Esophagus squamous epithelium (tissue), 5 donors: ENCODE results near the gene CALHM3. TPM values are rescaled to one million over a fixed set of nuclear protein-coding genes. Genes with fewer than 3 reads are reported as not detected.

Experiments
- DNase-seq: peaks from one replicate; lab custom pipeline; 2025; lab: John Stamatoyannopoulos, UW
- H3K27ac ChIP-seq, 4 donors: fragments of 200-600 bp; sonication (generic); one replicate each; pipeline ENCODE4 v1.5.1; 2016 to 2019; ENCODE audit warnings: mild to moderate bottlenecking in 1 of 4
- H3K27me3 ChIP-seq, 4 donors: fragments of 200-600 bp; sonication (generic); 1 replicate in 3 of 4; 2 replicates in 1 of 4; pipeline versions ENCODE4 v1.5.1 to v1.6.0; 2017 to 2021; ENCODE audit warnings: antibody characterized with exemption in 1 of 4
- H3K36me3 ChIP-seq, 3 donors: fragments of 200-600 bp; sonication (generic); one replicate each; pipeline ENCODE4 v1.5.1; 2016 to 2019
- H3K4me1 ChIP-seq, 3 donors: fragments of 200-600 bp; sonication (generic); one replicate each; pipeline ENCODE4 v1.5.1; 2017 to 2019
- H3K4me3 ChIP-seq, 4 donors: fragments of 200-600 bp; sonication (generic); 1 replicate in 3 of 4; 2 replicates in 1 of 4; pipeline ENCODE4 v1.5.1; 2016 to 2019; ENCODE audit warnings: mild to moderate bottlenecking in 2 of 4, moderate library complexity in 1 of 4
- H3K9me3 ChIP-seq, 3 donors: fragments of 200-600 bp; sonication (generic); one replicate each; pipeline ENCODE4 v1.5.1; 2016 to 2019
- CTCF ChIP-seq, 6 experiments: fragments of 450-650 bp in 4 of 6; fragments of 200-600 bp in 2 of 6; sonication (generic) in 2 of 6; IDR thresholded peaks; one replicate each; pipeline ENCODE4 v1.5.1; 2016 to 2019; ENCODE audit warnings: antibody characterized with exemption in 6 of 6, mild to moderate bottlenecking in 4 of 6, moderate library complexity in 4 of 6
- POLR2A ChIP-seq, 4 donors: fragments of 450-650 bp; IDR thresholded peaks; one replicate each; pipeline ENCODE4 v1.6.1; 2017; ENCODE audit warnings: antibody characterized with exemption in 4 of 4, mild to moderate bottlenecking in 4 of 4, moderate library complexity in 3 of 4
- WGBS, 2 donors: methylation state at CpG; one replicate each; pipeline ENCODE4 v1.1.5; 2018; 5-methylcytosine and 5-hydroxymethylcytosine counted together
- intact Hi-C: fragments of 100-400 bp; cut with DNase I; formaldehyde crosslinking; loops from one replicate; pipeline ENCODE4 v1.15.0; 2022
- total RNA-seq, 4 donors: library from RNA; depleted of rRNA; stranded (reverse); fragments of >200 nt; gene quantifications; one replicate each; pipeline ENCODE4 v1.1.0, GENCODE V29; 2016
- donor health status: DM: yes; HTN: yes; CAD: no.

Gene CALHM3
- total RNA-seq, 4 donors from 2014 or later, result not detected

GRCh38 chr10:103457896-103458583 is 21.0 kb downstream of the CALHM3 start:
- Histone ChIP-seq H3K9me3 (no peaks in the 10 kb centered on the region), H3K27ac (no peak overlapping the region), H3K4me1 (peaks cover 0 to 6% (median 0%) of the 10 kb centered on the region in 3 donors), H3K36me3 (no peaks in the 10 kb centered on the region), H3K27me3 (no peaks in the 10 kb centered on the region), H3K4me3 (no peak overlapping the region)
- TF ChIP-seq POLR2A (IDR thresholded peaks at IDR 0.05) (no peak), CTCF (IDR thresholded peaks at IDR 0.05) (no peak)
- no peak for DNase-seq
- intact Hi-C loops, result no loop called here
- 97% methylated on average over 9 of the region's 39 CpGs; no CpG with 5 or more reads in 1 of the 2 donors for WGBS, 2 donors

- H3K4me3 ChIP-seq, result no peak overlapping the region
- no peaks in the 10 kb centered on the region for H3K9me3 ChIP-seq
- no peak for DNase-seq
- no peak overlapping the region for H3K27ac ChIP-seq
- TF ChIP-seq POLR2A (IDR thresholded peaks at IDR 0.05), result no peak
- no peak for TF ChIP-seq CTCF (IDR thresholded peaks at IDR 0.05)
- peaks cover 0 to 14% (median 0%) of the 10 kb centered on the region in 3 donors for H3K4me1 ChIP-seq
- H3K27me3 ChIP-seq, result peaks cover 0 to 3% (median 0%) of the 10 kb centered on the region in 4 donors
- 53 to 80% methylated on average over 2 to 6 of the region's 8 CpGs for WGBS, 2 donors
- H3K36me3 ChIP-seq, result no peaks in the 10 kb centered on the region
- intact Hi-C loops, result no loop called here
These were observed 21.8 kb downstream of the CALHM3 start for GRCh38 chr10:103457176-103457712.

GRCh38 chr10:103456074-103456660 is 22.9 kb downstream of the CALHM3 start:
- 58 to 67% methylated on average over 5 to 6 of the region's 9 CpGs for WGBS, 2 donors
- intact Hi-C loops, result no loop called here
- TF ChIP-seq CTCF (IDR thresholded peaks at IDR 0.05) (no peak), POLR2A (IDR thresholded peaks at IDR 0.05) (no peak)

GRCh38 chr10:103455235-103455634 is 23.8 kb downstream of the CALHM3 start:
- peaks cover 0 to 2% (median 0%) of the 10 kb centered on the region in 3 donors for H3K36me3 ChIP-seq
- no peak overlapping the region for H3K4me3 ChIP-seq
- H3K4me1 ChIP-seq, result peaks cover 2 to 34% (median 11%) of the 10 kb centered on the region in 3 donors
- WGBS, 2 donors, result 85 to 98% methylated on average over 4 to 9 of the region's 25 CpGs
- TF ChIP-seq POLR2A (IDR thresholded peaks at IDR 0.05) (no peak), CTCF (IDR thresholded peaks at IDR 0.05) (no peak)
- no peaks in the 10 kb centered on the region for H3K9me3 ChIP-seq
- H3K27ac ChIP-seq, result no peak overlapping the region
- intact Hi-C loops, result no loop called here
- DNase-seq, result no peak
- peaks cover 0 to 3% (median 0%) of the 10 kb centered on the region in 4 donors for H3K27me3 ChIP-seq

More at GRCh38 chr10:103456074-103456660, 22.9 kb downstream of the CALHM3 start:
- Histone ChIP-seq H3K27ac (no peak overlapping the region), H3K4me1 (peaks cover 0 to 24% (median 1%) of the 10 kb centered on the region in 3 donors), H3K9me3 (no peaks in the 10 kb centered on the region), H3K4me3 (no peak overlapping the region), H3K36me3 (no peaks in the 10 kb centered on the region), H3K27me3 (peaks cover 0 to 3% (median 0%) of the 10 kb centered on the region in 4 donors)
- no peak for DNase-seq

- H3K27ac ChIP-seq, result no peak overlapping the region
- no peak overlapping the region for H3K4me3 ChIP-seq
- H3K36me3 ChIP-seq, result peaks cover 0 to 15% (median 0%) of the 10 kb centered on the region in 3 donors
- no peaks in the 10 kb centered on the region for H3K9me3 ChIP-seq
- 84 to 93% methylated on average over 3 to 4 of the region's 4 CpGs for WGBS, 2 donors
- DNase-seq, result no peak
- peaks cover 14 to 46% (median 23%) of the 10 kb centered on the region in 3 donors for H3K4me1 ChIP-seq
- intact Hi-C loops, result no loop called here
- TF ChIP-seq POLR2A (IDR thresholded peaks at IDR 0.05) (no peak), CTCF (IDR thresholded peaks at IDR 0.05) (no peak)
- H3K27me3 ChIP-seq, result peaks cover 0 to 3% (median 0%) of the 10 kb centered on the region in 4 donors
These were observed 25.0 kb downstream of the CALHM3 start for GRCh38 chr10:103454026-103454425.
